Measurements from ENCODE around the gene AP4E1. TPM values are rescaled to one million over a fixed set of nuclear protein-coding genes. Genes with fewer than 3 reads are reported as not detected.

The AP4E1 gene
- total RNA-seq, 3 donors from 2014 or later (not counting 1 experiment from before 2014, with no cell fraction given): 13.1 to 14.5 (median 14.1) TPM

- Mint-ChIP-seq H3K27ac (no peak overlapping the region), H3K9me3 (no peaks in the 10 kb centered on the region), H3K4me3 (no peak overlapping the region), H3K4me1 (no peaks in the 10 kb centered on the region), H3K27me3 (ENCODE audit: low read depth in 2 of 2) (peaks cover 17 to 31% of the 10 kb centered on the region in 2 donors), H3K36me3 (no peaks in the 10 kb centered on the region)
- no peaks in the 10 kb centered on the region for H3K36me3 ChIP-seq (ENCODE audit: control insufficient read depth, insufficient read depth, low read length)
- H3K4me1 ChIP-seq (ENCODE audit: control insufficient read depth, insufficient read depth, low read length): no peaks in the 10 kb centered on the region
- ATAC-seq (no peak), DNase-seq (no peak)
- intact Hi-C loops (cut with micrococcal nuclease): no loop called here
- no peak for TF ChIP-seq CTCF (IDR thresholded peaks at IDR 0.05)
- H3K4me3 ChIP-seq (ENCODE audit: low read length): no peak overlapping the region
- no peak overlapping the region for H3K27ac ChIP-seq (ENCODE audit: low read length)
- H3K27me3 ChIP-seq (ENCODE audit: control insufficient read depth, insufficient read depth, low read length): no peaks in the 10 kb centered on the region
- H3K9me3 ChIP-seq (ENCODE audit: control insufficient read depth, insufficient read depth, low read length): no peaks in the 10 kb centered on the region
Measured at GRCh38 chr15:51048308-51048707, 139.8 kb downstream of the AP4E1 start.

DNA sequence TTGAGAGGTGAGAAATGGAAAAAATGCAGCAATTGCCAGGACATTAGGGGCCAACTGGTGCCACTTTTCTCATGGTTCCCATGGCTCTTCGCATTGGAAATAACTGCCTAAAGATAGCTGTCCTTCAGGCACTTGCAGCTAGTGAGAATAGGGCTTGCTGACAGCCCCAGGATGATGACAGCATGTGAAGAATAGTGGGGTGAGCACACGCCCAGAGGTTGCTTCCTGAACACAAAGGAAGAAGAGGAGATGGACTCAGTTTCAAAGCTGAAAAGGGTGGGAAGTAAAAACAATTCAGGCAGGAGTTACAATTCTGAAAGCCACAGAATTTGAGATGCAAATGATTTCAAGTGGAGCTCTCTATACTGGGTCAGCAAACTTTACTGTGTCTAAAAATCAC lies 140.6 kb downstream of the AP4E1 start:
- Mint-ChIP-seq H3K9me3 (no peaks in the 10 kb centered on the region), H3K27ac (no peak overlapping the region), H3K4me1 (no peaks in the 10 kb centered on the region), H3K27me3 (ENCODE audit: low read depth in 2 of 2) (peaks cover 17 to 31% of the 10 kb centered on the region in 2 donors), H3K4me3 (no peak overlapping the region), H3K36me3 (no peaks in the 10 kb centered on the region)
- Histone ChIP-seq H3K9me3 (ENCODE audit: control insufficient read depth, insufficient read depth, low read length) (no peaks in the 10 kb centered on the region), H3K4me1 (ENCODE audit: control insufficient read depth, insufficient read depth, low read length) (no peaks in the 10 kb centered on the region), H3K36me3 (ENCODE audit: control insufficient read depth, insufficient read depth, low read length) (no peaks in the 10 kb centered on the region), H3K27ac (ENCODE audit: low read length) (no peak overlapping the region), H3K4me3 (ENCODE audit: low read length) (no peak overlapping the region), H3K27me3 (ENCODE audit: control insufficient read depth, insufficient read depth, low read length) (no peaks in the 10 kb centered on the region)
- DNase-seq (no peak), ATAC-seq (no peak)
- 71% methylated on average over 2 of the region's 2 CpGs for WGBS (ENCODE audit: insufficient coverage)
- TF ChIP-seq CTCF (IDR thresholded peaks at IDR 0.05): no peak
- intact Hi-C loops (cut with micrococcal nuclease): no loop called here

DNA sequence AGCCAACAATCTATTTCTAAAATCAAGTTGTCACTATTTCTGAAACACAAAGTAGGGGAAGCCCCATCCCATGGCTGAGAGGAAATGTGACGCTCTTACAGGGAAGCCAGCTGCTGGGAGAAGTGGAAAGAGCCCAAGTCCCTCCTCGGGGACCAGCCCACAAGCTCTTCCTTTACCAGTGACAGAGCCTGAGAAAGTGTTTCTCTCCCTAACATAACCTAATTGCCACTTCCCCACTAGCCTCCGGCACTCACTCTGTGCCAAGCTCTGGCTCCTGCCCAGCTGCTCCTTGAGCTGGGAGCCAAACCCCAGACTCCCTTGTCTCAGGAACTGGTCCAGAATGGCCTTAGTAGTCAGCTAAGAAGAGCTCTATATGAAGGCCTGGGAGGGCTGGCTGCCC lies 143.3 kb downstream of the AP4E1 start:
- intact Hi-C loops (cut with micrococcal nuclease): no loop called here
- H3K9me3 Mint-ChIP-seq: no peaks in the 10 kb centered on the region
- DNase-seq (no peak), ATAC-seq (no peak)
- Histone ChIP-seq H3K27me3 (ENCODE audit: control insufficient read depth, insufficient read depth, low read length) (no peaks in the 10 kb centered on the region), H3K27ac (ENCODE audit: low read length) (no peak overlapping the region), H3K36me3 (ENCODE audit: control insufficient read depth, insufficient read depth, low read length) (no peaks in the 10 kb centered on the region), H3K4me3 (ENCODE audit: low read length) (no peak overlapping the region), H3K4me1 (ENCODE audit: control insufficient read depth, insufficient read depth, low read length) (no peaks in the 10 kb centered on the region), H3K9me3 (ENCODE audit: control insufficient read depth, insufficient read depth, low read length) (no peaks in the 10 kb centered on the region)
- no peaks in the 10 kb centered on the region for H3K36me3 Mint-ChIP-seq
- no peak for TF ChIP-seq CTCF (IDR thresholded peaks at IDR 0.05)
- H3K27ac Mint-ChIP-seq: no peak overlapping the region
- H3K4me1 Mint-ChIP-seq: no peaks in the 10 kb centered on the region
- 72% methylated on average over 3 of the region's 3 CpGs for WGBS (ENCODE audit: insufficient coverage)
- no peak overlapping the region for H3K4me3 Mint-ChIP-seq
- H3K27me3 Mint-ChIP-seq (ENCODE audit: low read depth in 2 of 2): peaks cover 19 to 49% of the 10 kb centered on the region in 2 donors

DNA sequence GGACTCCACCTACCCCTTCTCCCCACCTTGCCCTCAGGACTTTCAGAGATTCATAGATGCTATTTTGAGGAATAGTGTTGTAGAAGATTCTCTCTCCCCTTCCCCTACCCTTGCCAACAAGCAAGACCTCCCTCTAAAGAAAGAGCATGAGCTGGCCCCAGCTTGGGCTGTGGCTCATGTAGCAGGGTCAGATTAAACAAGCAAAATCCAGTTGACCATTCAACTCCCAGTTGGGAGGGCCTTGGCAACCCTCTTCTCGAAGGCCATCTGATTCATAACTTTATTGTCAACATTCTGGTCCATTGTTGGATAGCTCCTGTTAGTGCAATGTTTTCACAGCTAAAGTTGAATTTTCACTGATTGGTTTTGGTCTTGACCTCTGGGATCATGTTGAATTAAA lies 145.1 kb downstream of the AP4E1 start:
- Mint-ChIP-seq H3K36me3 (no peaks in the 10 kb centered on the region), H3K4me3 (no peak overlapping the region), H3K9me3 (no peaks in the 10 kb centered on the region), H3K27ac (no peak overlapping the region), H3K27me3 (ENCODE audit: low read depth in 2 of 2) (peaks cover 16 to 44% of the 10 kb centered on the region in 2 donors), H3K4me1 (no peaks in the 10 kb centered on the region)
- no peak overlapping the region for H3K27ac ChIP-seq (ENCODE audit: low read length)
- ATAC-seq (no peak), DNase-seq (no peak)
- no peak overlapping the region for H3K4me3 ChIP-seq (ENCODE audit: low read length)
- no peak for TF ChIP-seq CTCF (IDR thresholded peaks at IDR 0.05)
- no peaks in the 10 kb centered on the region for H3K27me3 ChIP-seq (ENCODE audit: control insufficient read depth, insufficient read depth, low read length)
- intact Hi-C loops (cut with micrococcal nuclease): no loop called here
- H3K36me3 ChIP-seq (ENCODE audit: control insufficient read depth, insufficient read depth, low read length): no peaks in the 10 kb centered on the region
- WGBS (ENCODE audit: insufficient coverage): 95% methylated on average over 1 of the region's 1 CpG
- H3K9me3 ChIP-seq (ENCODE audit: control insufficient read depth, insufficient read depth, low read length): no peaks in the 10 kb centered on the region
- H3K4me1 ChIP-seq (ENCODE audit: control insufficient read depth, insufficient read depth, low read length): no peaks in the 10 kb centered on the region
